Head of caudate nucleus (tissue), 42 donors: ENCODE measurements around the gene TMEM179B.
"Not testable (repeated sequence)": the region's sequence is repeated elsewhere in the genome, so short reads cannot be mapped to it uniquely, and the experiment has no call there.

ENCODE experiments used
- DNase-seq, 42 donors: peaks; one replicate each; pipeline versions ENCODE4 v3.0.0 to v3.0.0-alpha.2; 2020 to 2021; ENCODE audit warnings: mixed read lengths in 7 of 42
- intact Hi-C: fragments of 100-400 bp; cut with DNase I; formaldehyde crosslinking; loops from one replicate; pipeline ENCODE4 v1.15.0; 2022

Gene TMEM179B

GRCh38 chr11:62787005-62787759 lies at the start of gene TMEM179B:
Gene TMEM179B, plus strand, starts transcription at chr11:62787402. Its CDS starts 30 bp downstream, at chr11:62787432.
- peak; percentile 96 to 100 (median 99) for DNase-seq
- intact Hi-C loops: loop anchor here (2.0 to 10.0 kb wide), 2 partner anchors 16 to 48 kb away; partner anchors contain the start of genes STX5, TAF6L, TEX54 and WDR74

DNA sequence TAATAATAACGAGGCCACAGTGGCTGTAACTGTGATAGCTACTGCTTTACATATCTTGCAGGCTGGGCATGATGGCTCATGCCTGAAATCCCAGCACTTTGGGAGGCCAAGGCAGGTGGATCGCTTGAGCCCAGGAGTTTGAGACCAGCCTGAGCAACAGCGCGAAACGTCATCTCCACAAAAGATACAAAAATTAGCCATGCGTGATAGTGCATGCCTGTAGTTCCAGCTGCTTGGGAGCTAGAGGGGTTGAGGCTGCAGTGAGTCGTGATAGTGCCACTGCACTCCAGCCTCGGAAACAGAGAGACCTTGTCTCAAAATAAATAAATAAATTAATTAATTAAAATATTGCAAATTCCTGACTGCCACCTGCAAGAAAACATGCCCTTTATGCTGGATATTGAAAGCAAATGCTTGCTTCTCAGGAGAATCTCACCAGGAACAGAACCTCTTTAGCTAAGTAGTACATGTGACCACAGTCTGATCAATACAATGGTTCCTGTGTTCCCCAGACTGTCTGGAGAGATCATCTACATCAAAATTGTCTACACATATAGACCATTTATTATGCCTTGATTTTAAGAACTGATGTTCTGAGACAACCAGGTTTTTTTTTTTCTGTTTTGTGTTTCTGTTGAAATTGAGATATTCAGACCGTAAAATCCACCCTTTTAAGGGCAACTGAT lies 39.6 kb upstream of the TMEM179B start:
- intact Hi-C loops: no loop called here
- DNase-seq: no peak

GRCh38 chr11:62749931-62750330 lies 37.3 kb upstream of the TMEM179B start:
- intact Hi-C loops, DNase-seq: not testable (repeated sequence)

DNA sequence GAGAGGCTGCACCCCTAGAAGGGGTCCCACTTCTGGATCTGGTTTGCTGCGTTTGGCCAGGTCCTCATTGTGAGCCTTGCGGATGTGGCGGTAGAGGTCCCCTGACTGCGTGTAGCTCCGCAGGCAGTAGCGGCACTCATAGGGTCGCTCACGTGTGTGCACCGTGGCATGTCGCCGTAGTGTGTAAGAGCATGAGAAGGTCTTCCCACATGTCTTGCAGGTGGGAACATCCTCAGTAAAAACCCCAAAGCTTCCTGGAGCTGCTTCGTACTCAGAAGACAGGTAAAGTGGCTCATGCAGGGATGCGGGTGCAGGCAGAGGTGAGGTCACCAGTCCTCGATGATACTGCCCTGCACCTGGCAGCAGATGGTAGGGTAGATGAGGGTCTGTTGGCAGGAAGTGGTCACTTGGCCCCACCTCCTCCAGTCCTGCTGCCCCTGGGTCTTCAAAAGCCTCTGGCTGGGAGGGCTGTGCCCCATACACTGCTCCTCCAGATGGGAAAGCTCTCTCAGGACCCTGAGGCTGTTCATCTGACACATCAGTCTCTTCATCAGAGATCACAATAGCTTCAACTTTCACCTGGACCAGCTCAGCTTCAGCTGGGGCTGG lies 34.9 kb upstream of the TMEM179B start:
- DNase-seq: no peak
- intact Hi-C loops: no loop called here

- intact Hi-C loops: no loop called here
- DNase-seq: no peak
Measured at GRCh38 chr11:62752994-62753735, 34.0 kb upstream of the TMEM179B start.

DNA sequence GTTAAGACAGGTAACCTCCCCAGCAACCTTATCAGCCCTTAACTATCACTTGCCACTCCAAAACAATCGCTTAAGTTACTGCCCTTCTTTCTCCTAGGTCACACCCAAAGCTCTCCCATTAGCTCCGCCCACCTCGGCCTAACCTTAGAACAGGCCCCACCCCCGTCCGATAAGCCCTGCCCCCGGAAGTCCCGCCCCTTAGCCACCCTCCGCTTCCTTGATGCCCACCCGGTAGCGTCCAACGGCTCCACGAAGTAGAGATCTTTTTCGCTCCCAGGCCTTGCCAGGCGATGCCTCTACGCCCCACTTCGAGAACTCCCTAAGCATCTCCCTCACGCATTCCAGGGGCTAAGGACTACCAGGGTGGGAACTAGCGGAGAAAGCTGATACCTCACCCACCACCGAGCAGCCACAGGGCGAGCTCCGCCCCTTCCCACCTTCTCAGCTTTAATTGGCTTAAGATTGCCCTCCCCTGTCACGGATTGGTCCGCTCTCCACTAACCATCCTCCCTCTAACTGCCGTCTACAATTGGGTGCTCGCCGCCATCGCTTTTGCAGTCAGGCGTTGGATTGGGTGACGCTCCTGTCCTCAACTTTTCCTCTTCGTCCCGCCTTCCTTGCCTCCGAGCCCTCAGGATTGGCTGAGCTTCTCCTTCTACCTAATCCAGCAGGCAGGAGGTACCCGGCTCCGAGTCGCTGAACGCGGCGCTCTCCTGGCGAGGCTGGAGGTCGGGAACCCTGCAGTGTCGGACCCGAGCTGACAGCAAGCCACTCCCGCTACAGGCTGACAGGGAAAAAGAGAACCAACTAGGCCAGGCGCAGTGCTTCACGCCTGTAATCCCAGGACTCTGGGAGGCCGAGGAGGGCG lies 33.2 kb upstream of the TMEM179B start, which contains the start of gene ZBTB3:
ZBTB3 (minus strand) TSS at position 425 of the 868 bp plus-strand sequence. CDS start 496 bp downstream, outside the sequence.
- intact Hi-C loops: no loop called here
- DNase-seq: peak; percentile 93 to 100 (median 99)

DNA sequence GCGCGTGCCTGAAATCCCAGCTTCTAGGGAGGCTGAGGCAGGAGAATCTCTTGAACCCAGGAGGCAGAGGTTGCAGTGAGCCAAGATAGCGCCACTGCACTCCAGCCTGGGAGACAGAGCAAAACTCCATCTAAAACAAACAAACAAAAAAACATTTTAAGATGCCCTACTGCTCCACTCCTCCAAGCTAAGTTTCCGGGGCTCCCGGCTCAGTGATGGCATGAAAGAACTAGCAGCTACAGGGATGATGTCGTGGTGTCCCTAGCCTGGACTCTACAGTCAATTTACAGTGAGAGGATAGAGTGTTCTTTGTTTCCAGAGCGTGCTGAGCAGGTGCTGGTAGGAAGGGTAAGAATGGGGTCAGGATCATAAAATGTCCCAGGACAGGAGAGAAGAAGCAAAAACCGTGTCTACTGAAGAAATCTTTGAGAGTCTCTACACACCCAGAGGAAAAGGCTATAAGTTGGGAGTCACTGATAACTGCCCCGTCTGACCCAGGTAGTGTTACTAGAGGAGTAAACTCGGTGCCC lies 32.1 kb upstream of the TMEM179B start:
- intact Hi-C loops: no loop called here
- no peak for DNase-seq

GRCh38 chr11:62757846-62758788 lies 29.1 kb upstream of the TMEM179B start:
- no peak for DNase-seq
- intact Hi-C loops: no loop called here

GRCh38 chr11:62760867-62761227 lies 26.4 kb upstream of the TMEM179B start:
- DNase-seq: peak in 1 of 42 donors; percentile 39
- intact Hi-C loops: loop anchor here (1.0 kb wide), 1 partner anchor 10 kb away; the partner anchor contains the start of gene TAF6L

DNA sequence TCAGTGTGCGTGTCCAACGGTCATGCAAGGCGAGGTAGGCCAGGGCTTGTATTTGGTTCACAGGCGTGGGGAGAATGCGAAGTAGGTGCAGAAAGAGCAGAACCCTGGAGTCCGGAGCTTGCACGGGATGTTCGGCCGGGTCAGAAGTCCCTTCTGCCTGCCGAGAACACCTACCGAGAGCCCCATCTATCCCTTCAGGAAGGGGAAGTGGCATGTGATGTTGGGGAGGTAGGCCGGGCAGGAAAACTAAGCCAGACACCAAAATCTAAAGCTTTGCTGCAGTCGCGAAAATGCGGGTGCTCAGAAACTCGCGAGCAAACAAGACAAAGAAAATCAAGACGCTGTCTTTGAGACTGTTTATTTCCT lies 16.4 kb upstream of the TMEM179B start:
- intact Hi-C loops: loop anchor here (1.0 to 5.0 kb wide), 3 partner anchors 9 to 43 kb away; partner anchors contain the start of genes HNRNPUL2, POLR2G, TMEM179B and TTC9C
- DNase-seq: peak in 35 of 42 donors; percentile 18 to 76 (median 53)

DNA sequence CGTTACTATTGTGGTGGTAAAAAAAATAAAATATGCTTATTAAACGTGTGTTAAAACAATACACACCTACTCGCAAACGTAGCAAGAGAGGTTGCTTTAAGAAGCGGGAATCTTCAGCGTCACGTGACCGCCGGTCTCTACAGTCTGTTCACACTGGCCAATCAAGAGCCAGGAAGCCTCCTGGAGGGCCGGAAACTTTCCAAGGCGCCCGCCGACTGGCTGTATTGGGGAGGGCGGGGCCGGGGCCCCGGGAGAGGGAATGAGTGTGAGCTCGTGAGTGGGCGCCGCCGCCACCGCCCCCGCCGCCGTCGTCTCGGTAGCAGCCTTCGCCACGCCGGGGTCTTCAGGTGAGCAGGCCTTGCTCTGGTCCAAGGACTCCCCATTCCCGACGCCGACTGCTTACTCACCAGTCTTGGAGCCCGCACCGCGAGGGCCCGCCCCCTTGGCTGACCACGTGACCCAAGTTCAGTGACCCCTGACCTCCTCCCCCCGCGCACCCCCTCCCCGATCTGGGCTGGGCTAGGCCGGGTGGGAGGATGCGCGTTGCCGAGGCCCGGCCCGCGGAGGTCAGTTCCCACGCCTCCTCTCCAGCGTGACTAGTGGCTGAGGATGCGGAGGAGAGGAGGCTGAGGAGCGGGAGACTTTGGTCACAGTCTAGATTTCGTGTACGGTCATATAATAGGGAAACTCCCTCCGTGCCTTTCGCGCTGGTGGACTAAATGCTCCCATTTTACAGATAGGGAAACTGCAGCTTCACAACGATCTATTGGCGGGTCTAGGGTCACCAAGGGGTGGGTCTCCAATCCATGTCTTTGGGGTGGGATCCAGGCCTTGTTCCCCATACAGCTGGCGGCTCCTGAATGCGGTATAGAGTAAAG lies 15.8 kb upstream of the TMEM179B start, which contains the start of gene TAF6L:
TAF6L (plus strand) TSS at position 253 of the 878 bp plus-strand sequence. CDS start 4,388 bp downstream, outside the sequence.
- intact Hi-C loops: loop anchor here (1.0 to 5.0 kb wide), 3 partner anchors 10 to 44 kb away; partner anchors contain the start of genes HNRNPUL2, POLR2G, TMEM179B and TTC9C
- DNase-seq: peak; percentile 96 to 100 (median 98)

- intact Hi-C loops: loop anchor here (5.0 kb wide), 1 partner anchor 47 kb away; the partner anchor contains the start of genes HNRNPUL2 and TTC9C
Measured at GRCh38 chr11:62774407-62774806, 12.8 kb upstream of the TMEM179B start.

GRCh38 chr11:62775646-62776045 lies 11.6 kb upstream of the TMEM179B start:
- intact Hi-C loops: no loop called here
- no peak for DNase-seq

More at GRCh38 chr11:62774407-62774806, 12.8 kb upstream of the TMEM179B start:
- no peak for DNase-seq

- no peak for DNase-seq
- intact Hi-C loops: no loop called here
Measured at GRCh38 chr11:62777389-62777788, 9.8 kb upstream of the TMEM179B start.

GRCh38 chr11:62778441-62778840 lies 8.8 kb upstream of the TMEM179B start:
- no peak for DNase-seq
- intact Hi-C loops: no loop called here
